HCT116 (cell line): Measurements from ENCODE around the gene NUDT5. TPM values are rescaled to one million over a fixed set of nuclear protein-coding genes. Genes with fewer than 3 reads are reported as not detected.

ENCODE experiments used
- ATAC-seq: fragments of 200-7000 bp; cut with Tn5 transposase; 2 replicates; pipeline ENCODE4 v1.9.1; 2020; ENCODE audit warnings: mild to moderate bottlenecking, moderate library complexity
- BruUV-seq: library from RNA; stranded (reverse); fragments of 400-500 nt; replicated peaks from 2 replicates; lab custom pipeline; 2021; lab: Mats Ljungman, UMichigan
- CTCF ChIA-PET: fragments of 300-600 bp; sonication (Branson Sonifier 250); formaldehyde crosslinking; loops from one replicate; lab custom pipeline; 2021; ENCODE audit warnings: antibody characterized with exemption; lab: Charles Lee
- POLR2A ChIA-PET: fragments of 300-600, 350-600 bp; sonication (Branson Sonifier 250); formaldehyde crosslinking; loops from one replicate; lab custom pipeline; 2021; ENCODE audit warnings: antibody characterized with exemption; lab: Charles Lee
- RAD21 ChIA-PET, 2 experiments: fragments of 300-600 bp; sonication (Branson Sonifier 250); formaldehyde crosslinking; loops; one replicate each; lab custom pipeline; 2023; ENCODE audit warnings: low total read pairs in 2 of 2; ENCODE audit not compliant: uncharacterized antibody in 2 of 2, unreplicated experiment in 2 of 2, low non-redundant PET in 1 of 2; lab: Charles Lee
- DNase-seq: peaks from one replicate; pipeline ENCODE4 v3.0.0-alpha.2; 2010; ENCODE audit warnings: low read depth, low spot score
- H2AFZ ChIP-seq: fragments of 200-600 bp; shearing (Covaris generic), sonication (generic); 2 replicates; pipeline ENCODE4 v1.6.1; 2017; ENCODE audit warnings: low read depth, mixed run types, mixed read lengths, antibody characterized with exemption, low read length; ENCODE audit not compliant: poor library complexity, severe bottlenecking
- H3K27ac ChIP-seq: 2 replicates; pipeline ENCODE4 v1.5.1; 2012; ENCODE audit warnings: low read depth, low read length
- H3K27me3 ChIP-seq: fragments of 200-600 bp; sonication (generic); 2 replicates; pipeline ENCODE4 v1.6.1; 2016; ENCODE audit warnings: mixed run types, low read length, mixed read lengths; ENCODE audit not compliant: insufficient read depth
- H3K36me3 ChIP-seq, 2 experiments: fragments of 200-500 bp in 1 of 2; fragments of 200-600 bp in 1 of 2; sonication (Bioruptor generic) in 1 of 2; sonication (generic) in 1 of 2; 2 replicates each; pipeline versions ENCODE4 v1.5.1 to v1.6.1; 2014 to 2016; ENCODE audit warnings: low read length in 2 of 2, inconsistent platforms in 1 of 2, mixed read lengths in 1 of 2, mixed run types in 1 of 2; ENCODE audit not compliant: insufficient read depth in 2 of 2, control insufficient read depth in 1 of 2
- H3K4me1 ChIP-seq, 2 experiments: fragments of 200-600 bp in 1 of 2; sonication (generic) in 1 of 2; 2 replicates each; pipeline versions ENCODE4 v1.5.1 to v1.6.1; 2012 to 2017; ENCODE audit warnings: low read length in 2 of 2, inconsistent platforms in 1 of 2, mild to moderate bottlenecking in 1 of 2, mixed read lengths in 1 of 2, mixed run types in 1 of 2, moderate library complexity in 1 of 2; ENCODE audit not compliant: insufficient read depth in 2 of 2, control insufficient read depth in 1 of 2
- H3K4me2 ChIP-seq: fragments of 200-600 bp; sonication (generic); 2 replicates; pipeline ENCODE4 v1.6.1; 2017; ENCODE audit warnings: mixed run types, low read length, mixed read lengths
- H3K4me3 ChIP-seq, 2 experiments: fragments of 200-600 bp in 1 of 2; sonication (generic) in 1 of 2; replicated peaks in 1 of 2; 2 replicates each; pipeline ENCODE4 v1.5.1; 2011 to 2016; ENCODE audit warnings: low read length in 2 of 2, control low read depth in 1 of 2, low read depth in 1 of 2, mild to moderate bottlenecking in 1 of 2, mixed read lengths in 1 of 2, mixed run types in 1 of 2
- H3K79me2 ChIP-seq: fragments of 200-600 bp; sonication (generic); 2 replicates; pipeline ENCODE4 v1.6.1; 2017; ENCODE audit warnings: mild to moderate bottlenecking, mixed run types, low read length, moderate library complexity, mixed read lengths; ENCODE audit not compliant: insufficient read depth
- H3K9ac ChIP-seq: fragments of 200-600 bp; sonication (generic); 2 replicates; pipeline ENCODE4 v1.6.1; 2016; ENCODE audit warnings: low read length, mixed read lengths
- H3K9me2 ChIP-seq: fragments of 200-600 bp; sonication (generic), shearing (Covaris generic); 2 replicates; pipeline ENCODE4 v1.6.1; 2017; ENCODE audit warnings: mixed run types, mild to moderate bottlenecking, moderate library complexity; ENCODE audit not compliant: insufficient read depth
- H3K9me3 ChIP-seq, 2 experiments: fragments of 200-500 bp in 1 of 2; fragments of 200-600 bp in 1 of 2; sonication (Bioruptor generic) in 1 of 2; sonication (generic) in 1 of 2; 2 replicates each; pipeline ENCODE4 v1.6.1; 2014 to 2017; ENCODE audit warnings: low read length in 2 of 2, mixed read lengths in 2 of 2, inconsistent platforms in 1 of 2, low read depth in 1 of 2, mild to moderate bottlenecking in 1 of 2, mixed run types in 1 of 2, moderate library complexity in 1 of 2; ENCODE audit not compliant: control insufficient read depth in 1 of 2, insufficient read depth in 1 of 2
- H4K20me1 ChIP-seq: fragments of 200-600 bp; sonication (generic), shearing (Covaris generic); 2 replicates; pipeline ENCODE4 v1.6.1; 2017; ENCODE audit warnings: mixed run types, mild to moderate bottlenecking, moderate library complexity; ENCODE audit not compliant: insufficient read depth
- CBX3 ChIP-seq: IDR thresholded peaks from 2 replicates; pipeline ENCODE4 v1.6.1; 2012; ENCODE audit warnings: low read depth
- CEBPB ChIP-seq: IDR thresholded peaks from 2 replicates; pipeline ENCODE4 v1.6.1; 2012; ENCODE audit warnings: low read depth
- ELF1 ChIP-seq: IDR thresholded peaks from 2 replicates; pipeline ENCODE4 v1.6.1; 2012; ENCODE audit warnings: low read depth, borderline replicate concordance
- EZH2phosphoT487 ChIP-seq: fragments of 200-600 bp; IDR thresholded peaks from 2 replicates; pipeline ENCODE4 v1.6.1; 2018; ENCODE audit warnings: antibody characterized with exemption, borderline replicate concordance
- FOSL1 ChIP-seq: IDR thresholded peaks from 2 replicates; pipeline ENCODE4 v1.6.1; 2012; ENCODE audit warnings: low read depth
- RAD21 ChIP-seq: IDR thresholded peaks from 2 replicates; pipeline ENCODE4 v1.6.1; 2012; ENCODE audit warnings: low read depth, mild to moderate bottlenecking
- TCF7L2 ChIP-seq: IDR thresholded peaks from 2 replicates; pipeline ENCODE4 v1.7.0; 2011; ENCODE audit warnings: borderline replicate concordance, inconsistent platforms; ENCODE audit not compliant: insufficient read depth, insufficient read length; ENCODE audit errors: extremely low read depth
- intact Hi-C: fragments of 100-400 bp; cut with micrococcal nuclease; formaldehyde crosslinking; loops from 2 replicates; pipeline ENCODE4 v1.10.0; 2022
- total RNA-seq: library from RNA; stranded (reverse); gene quantifications from one replicate; pipeline ENCODE4 v1.2.1, GENCODE V29; 2021; ENCODE audit not compliant: unreplicated experiment
- TF ChIP-seq, protein P1 (sequence below): IDR thresholded peaks from 2 replicates; pipeline ENCODE4 v1.6.1; 2012
- TF ChIP-seq, protein P2 (sequence below): IDR thresholded peaks from 2 replicates; pipeline ENCODE4 v1.6.1; 2012; ENCODE audit warnings: low read depth
- TF ChIP-seq, protein P3 (sequence below), 3 experiments: fragments of 200-600 bp in 1 of 3; sonication (generic) in 1 of 3; IDR thresholded peaks in 2 of 3; conservative IDR thresholded peaks in 1 of 3; 2 replicates each; pipeline ENCODE4 v1.5.1; 2012 to 2017; ENCODE audit warnings: low read depth in 2 of 3, low read length in 2 of 3, antibody characterized with exemption in 1 of 3, borderline replicate concordance in 1 of 3, control low read depth in 1 of 3, mild to moderate bottlenecking in 1 of 3, mixed read lengths in 1 of 3, mixed run types in 1 of 3, moderate library complexity in 1 of 3; ENCODE audit not compliant: insufficient read depth in 1 of 3

The NUDT5 gene
- total RNA-seq, 1 experiment from 2014 or later: 101 TPM

DNA sequence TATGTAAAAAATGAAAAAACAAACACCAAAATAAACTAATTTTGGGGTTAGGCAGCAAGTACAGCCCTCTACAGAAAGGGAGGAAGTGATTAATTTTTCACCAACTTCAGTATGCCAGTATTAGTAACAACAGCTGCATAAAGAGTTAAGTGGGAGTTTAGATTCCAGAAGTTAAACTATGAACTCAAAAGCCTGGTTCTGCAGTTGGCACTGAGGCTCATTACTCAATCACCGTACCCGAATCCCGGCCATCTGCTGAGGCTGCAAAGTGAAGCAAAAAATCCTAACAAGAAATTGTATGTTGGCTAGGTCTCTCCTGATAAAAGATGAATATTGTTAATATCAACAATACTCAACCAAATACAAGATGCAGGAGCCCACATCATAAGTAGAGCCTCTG lies 4.0 kb downstream of the NUDT5 start:
- ChIA-PET POLR2A (no interaction called here), CTCF (no interaction called here), RAD21 (no interaction called here)
- Histone ChIP-seq H4K20me1 (peaks cover 8% of the 10 kb centered on the region; the same call in 1 of the 2 replicates), H3K36me3 (peaks cover 0 to 11% of the 10 kb centered on the region in 2 experiments; a peak in 1 of 4 replicates), H3K27ac (no peak overlapping the region), H3K9ac (no peak overlapping the region), H3K4me3 (no peak overlapping the region), H3K4me1 (peaks cover 11 to 13% of the 10 kb centered on the region in 2 experiments), H3K27me3 (no peaks in the 10 kb centered on the region), H3K4me2 (no peak overlapping the region), H3K79me2 (peaks cover 98% of the 10 kb centered on the region), H3K9me2 (no peaks in the 10 kb centered on the region), H3K9me3 (no peaks in the 10 kb centered on the region), H2AFZ (no peak overlapping the region)
- TF ChIP-seq EZH2phosphoT487: no peak
- no peak for TF ChIP-seq ELF1
- TF ChIP-seq FOSL1: no peak
- TF ChIP-seq, protein P1, sequence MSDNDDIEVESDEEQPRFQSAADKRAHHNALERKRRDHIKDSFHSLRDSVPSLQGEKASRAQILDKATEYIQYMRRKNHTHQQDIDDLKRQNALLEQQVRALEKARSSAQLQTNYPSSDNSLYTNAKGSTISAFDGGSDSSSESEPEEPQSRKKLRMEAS: no peak
- TF ChIP-seq TCF7L2: no peak
- TF ChIP-seq, protein P2, sequence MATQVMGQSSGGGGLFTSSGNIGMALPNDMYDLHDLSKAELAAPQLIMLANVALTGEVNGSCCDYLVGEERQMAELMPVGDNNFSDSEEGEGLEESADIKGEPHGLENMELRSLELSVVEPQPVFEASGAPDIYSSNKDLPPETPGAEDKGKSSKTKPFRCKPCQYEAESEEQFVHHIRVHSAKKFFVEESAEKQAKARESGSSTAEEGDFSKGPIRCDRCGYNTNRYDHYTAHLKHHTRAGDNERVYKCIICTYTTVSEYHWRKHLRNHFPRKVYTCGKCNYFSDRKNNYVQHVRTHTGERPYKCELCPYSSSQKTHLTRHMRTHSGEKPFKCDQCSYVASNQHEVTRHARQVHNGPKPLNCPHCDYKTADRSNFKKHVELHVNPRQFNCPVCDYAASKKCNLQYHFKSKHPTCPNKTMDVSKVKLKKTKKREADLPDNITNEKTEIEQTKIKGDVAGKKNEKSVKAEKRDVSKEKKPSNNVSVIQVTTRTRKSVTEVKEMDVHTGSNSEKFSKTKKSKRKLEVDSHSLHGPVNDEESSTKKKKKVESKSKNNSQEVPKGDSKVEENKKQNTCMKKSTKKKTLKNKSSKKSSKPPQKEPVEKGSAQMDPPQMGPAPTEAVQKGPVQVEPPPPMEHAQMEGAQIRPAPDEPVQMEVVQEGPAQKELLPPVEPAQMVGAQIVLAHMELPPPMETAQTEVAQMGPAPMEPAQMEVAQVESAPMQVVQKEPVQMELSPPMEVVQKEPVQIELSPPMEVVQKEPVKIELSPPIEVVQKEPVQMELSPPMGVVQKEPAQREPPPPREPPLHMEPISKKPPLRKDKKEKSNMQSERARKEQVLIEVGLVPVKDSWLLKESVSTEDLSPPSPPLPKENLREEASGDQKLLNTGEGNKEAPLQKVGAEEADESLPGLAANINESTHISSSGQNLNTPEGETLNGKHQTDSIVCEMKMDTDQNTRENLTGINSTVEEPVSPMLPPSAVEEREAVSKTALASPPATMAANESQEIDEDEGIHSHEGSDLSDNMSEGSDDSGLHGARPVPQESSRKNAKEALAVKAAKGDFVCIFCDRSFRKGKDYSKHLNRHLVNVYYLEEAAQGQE: no peak
- TF ChIP-seq, protein P3, sequence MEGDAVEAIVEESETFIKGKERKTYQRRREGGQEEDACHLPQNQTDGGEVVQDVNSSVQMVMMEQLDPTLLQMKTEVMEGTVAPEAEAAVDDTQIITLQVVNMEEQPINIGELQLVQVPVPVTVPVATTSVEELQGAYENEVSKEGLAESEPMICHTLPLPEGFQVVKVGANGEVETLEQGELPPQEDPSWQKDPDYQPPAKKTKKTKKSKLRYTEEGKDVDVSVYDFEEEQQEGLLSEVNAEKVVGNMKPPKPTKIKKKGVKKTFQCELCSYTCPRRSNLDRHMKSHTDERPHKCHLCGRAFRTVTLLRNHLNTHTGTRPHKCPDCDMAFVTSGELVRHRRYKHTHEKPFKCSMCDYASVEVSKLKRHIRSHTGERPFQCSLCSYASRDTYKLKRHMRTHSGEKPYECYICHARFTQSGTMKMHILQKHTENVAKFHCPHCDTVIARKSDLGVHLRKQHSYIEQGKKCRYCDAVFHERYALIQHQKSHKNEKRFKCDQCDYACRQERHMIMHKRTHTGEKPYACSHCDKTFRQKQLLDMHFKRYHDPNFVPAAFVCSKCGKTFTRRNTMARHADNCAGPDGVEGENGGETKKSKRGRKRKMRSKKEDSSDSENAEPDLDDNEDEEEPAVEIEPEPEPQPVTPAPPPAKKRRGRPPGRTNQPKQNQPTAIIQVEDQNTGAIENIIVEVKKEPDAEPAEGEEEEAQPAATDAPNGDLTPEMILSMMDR (IDR thresholded peaks at IDR 0.05 in 2 of 3, conservative IDR thresholded peaks at IDR 0.05 in 1 of 3; ENCODE audit: borderline replicate concordance in 1 of 3, insufficient read depth in 1 of 3, low read depth in 2 of 3, low read length in 2 of 3): no peak
- TF ChIP-seq RAD21: no peak
- TF ChIP-seq CBX3: no peak
- no peak for TF ChIP-seq CEBPB
- DNase-seq: no peak
- BruUV-seq: no TSS peak
- no peak for ATAC-seq
- intact Hi-C loops: no loop called here
